NCI-H2107 (cell line): ENCODE data around the gene C2CD4D.
"Not testable (repeated sequence)": the region's sequence is repeated elsewhere in the genome, so short reads cannot be mapped to it uniquely, and the experiment has no call there.

Experiments
- DNase-seq: peaks from one replicate; lab custom pipeline; 2025; lab: John Stamatoyannopoulos, UW

C2CD4D gene

DNA sequence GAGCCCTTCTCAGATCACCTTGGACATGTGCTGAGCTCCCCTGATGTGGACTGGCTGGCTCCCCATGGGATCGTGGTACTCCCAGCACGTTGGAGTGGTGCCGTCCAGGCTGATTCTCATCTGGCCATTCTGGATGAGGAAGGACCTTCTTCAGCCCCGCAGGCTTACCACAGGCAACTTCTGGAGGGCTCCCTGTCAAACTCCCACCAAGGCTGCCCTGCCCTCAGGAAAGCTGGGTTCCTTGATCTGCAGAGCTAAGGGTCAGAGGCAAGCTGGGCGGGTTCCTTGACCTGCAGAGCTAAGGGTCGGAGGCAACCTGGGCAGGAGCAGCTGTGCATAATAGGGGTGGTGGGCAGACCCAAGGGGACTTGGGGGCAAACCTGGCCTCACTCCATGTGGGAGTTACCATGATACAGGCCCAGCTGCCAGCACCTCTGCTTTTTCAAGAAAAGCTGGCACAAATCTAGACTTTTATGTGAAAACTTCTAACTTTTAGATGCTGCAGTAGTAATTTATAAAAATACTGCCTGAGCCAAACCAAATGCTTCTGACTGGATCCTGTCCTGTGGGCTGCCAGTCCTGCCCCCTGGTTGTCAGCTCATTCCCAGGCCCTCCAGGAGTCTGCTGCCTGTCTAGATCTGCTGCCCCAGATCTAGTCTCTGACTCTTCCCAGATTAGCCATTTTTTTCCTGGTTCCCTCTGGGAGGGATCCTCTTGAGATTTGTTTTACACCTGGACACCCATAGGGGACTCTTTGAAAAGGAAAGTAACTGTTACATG, 19.5 kb upstream of the C2CD4D start:
- no peak for DNase-seq

- no peak for DNase-seq
These were observed 18.6 kb upstream of the C2CD4D start for GRCh38 chr1:151858030-151858746.

- DNase-seq = no peak
These were observed 16.3 kb upstream of the C2CD4D start for GRCh38 chr1:151855933-151856332.

- not testable (repeated sequence) for DNase-seq
These were observed 15.9 kb upstream of the C2CD4D start for GRCh38 chr1:151855516-151855915.

DNA sequence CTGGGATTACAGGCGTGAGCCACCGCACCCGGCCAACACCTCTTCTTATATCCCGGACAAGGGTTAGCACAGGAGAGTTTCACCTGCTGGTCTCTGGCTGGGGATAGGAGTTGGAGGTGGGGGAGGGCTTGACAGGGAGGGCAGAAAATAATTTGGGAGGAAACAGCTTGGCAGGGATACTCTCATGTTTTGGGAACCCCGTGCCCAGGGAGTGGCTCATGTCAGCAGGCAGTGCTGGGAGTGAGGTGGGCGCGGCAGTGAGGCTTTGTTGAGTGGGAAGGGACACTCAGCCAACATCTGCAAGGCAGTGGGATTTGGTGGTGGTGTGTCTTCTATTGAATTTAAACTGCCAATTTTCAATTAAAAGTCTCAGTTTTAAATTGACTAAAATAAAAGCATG, 15.0 kb upstream of the C2CD4D start:
- no peak for DNase-seq

DNA sequence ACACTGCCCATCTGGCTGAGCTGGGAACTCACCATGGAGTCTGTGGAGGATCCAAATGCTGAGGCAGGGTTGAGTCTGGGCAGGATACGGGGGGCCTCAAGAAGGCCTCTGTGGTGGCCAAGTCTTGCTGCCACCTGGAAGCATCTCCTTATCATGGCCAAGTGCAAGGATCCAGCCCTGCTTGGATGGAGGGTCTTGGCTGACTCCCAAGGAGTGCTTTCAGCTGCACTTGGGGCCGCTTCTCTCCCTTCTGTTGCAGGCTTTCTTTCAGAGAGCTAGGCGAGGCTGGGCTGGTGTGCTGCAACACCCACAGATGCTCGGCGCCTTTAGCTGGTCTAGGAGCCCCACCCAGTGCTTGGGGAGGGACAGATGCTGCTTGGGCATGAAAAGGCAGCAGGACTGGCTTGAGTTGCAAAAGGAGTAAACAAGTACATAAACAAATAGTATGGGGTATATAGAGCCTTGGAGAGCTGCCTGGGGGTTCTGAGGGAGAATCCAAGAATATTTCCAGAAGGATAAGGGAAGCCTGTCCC, 13.9 kb upstream of the C2CD4D start, which contains the start of gene THEM5:
Gene THEM5 (minus strand): TSS at position 302 of the 533 bp plus-strand sequence. CDS start 147 bp downstream, at position 155.
- DNase-seq = no peak

GRCh38 chr1:151852733-151853132, 13.1 kb upstream of the C2CD4D start:
- DNase-seq = no peak

- no peak for DNase-seq
These were observed 12.3 kb upstream of the C2CD4D start for GRCh38 chr1:151851886-151852285.

DNA sequence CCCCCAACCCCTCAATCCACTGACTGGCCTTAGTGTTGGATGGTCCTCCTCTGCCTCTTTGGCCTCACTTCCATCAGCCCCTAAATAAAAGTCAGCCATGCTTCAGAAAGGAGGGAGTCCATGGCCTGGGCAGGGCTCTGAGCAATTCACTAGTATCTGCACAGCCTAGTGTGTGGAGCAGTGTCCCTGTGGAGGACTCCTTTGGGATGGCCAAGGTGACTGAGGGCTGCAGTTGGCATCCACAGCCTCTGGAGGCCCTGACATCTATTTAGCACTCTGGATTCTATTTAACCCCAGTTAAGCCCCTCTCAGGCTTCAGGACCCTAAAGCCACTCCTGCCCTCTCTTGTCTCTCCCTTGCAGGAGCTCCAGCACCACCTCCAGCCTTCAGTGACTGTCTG, 10.3 kb upstream of the C2CD4D start:
- no peak for DNase-seq

DNA sequence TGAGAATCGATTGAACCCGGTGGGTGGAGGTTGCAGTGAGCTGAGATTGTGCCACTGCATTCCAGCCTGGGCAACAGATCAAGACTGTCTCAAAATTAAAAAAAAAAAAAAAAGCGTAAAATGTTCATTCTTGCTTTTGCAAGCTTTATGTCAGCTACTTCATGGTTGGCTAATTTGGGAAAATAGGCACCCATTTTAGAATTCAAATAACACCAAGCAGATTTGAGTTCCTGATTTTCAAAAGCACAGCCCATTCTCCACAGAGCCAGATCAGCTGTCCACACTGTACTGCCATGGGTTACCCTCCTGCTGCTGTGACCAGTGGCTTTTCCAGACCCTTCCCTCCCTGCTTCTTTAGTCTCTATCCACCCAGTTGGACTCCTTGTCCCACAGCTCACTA, 9.5 kb upstream of the C2CD4D start:
- no peak for DNase-seq

- DNase-seq = no peak
These were observed 8.4 kb upstream of the C2CD4D start for GRCh38 chr1:151847867-151848596.

GRCh38 chr1:151846686-151847237, 7.1 kb upstream of the C2CD4D start:
- DNase-seq = no peak

- DNase-seq = no peak
These were observed 6.5 kb upstream of the C2CD4D start for GRCh38 chr1:151846062-151846568.

DNA sequence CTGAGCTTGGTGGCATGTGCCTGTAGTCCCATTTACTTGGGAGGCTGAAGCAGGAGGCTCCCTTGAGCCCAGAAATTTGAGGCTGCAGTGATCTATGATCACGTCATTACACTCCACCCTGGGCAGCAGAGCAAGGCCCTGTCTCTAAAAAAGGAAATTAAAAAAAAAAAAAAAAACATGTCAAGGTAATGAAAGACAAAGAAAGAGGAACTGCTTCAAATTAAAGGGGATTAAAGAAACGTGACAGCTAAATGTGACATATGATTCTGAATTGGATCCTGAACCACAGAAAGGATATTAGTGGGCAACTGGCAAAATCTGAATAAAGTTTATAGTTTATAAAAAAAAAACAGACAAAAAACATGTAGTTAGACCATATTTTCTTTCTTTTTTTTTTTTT, 3.8 kb upstream of the C2CD4D start:
- no peak for DNase-seq

DNA sequence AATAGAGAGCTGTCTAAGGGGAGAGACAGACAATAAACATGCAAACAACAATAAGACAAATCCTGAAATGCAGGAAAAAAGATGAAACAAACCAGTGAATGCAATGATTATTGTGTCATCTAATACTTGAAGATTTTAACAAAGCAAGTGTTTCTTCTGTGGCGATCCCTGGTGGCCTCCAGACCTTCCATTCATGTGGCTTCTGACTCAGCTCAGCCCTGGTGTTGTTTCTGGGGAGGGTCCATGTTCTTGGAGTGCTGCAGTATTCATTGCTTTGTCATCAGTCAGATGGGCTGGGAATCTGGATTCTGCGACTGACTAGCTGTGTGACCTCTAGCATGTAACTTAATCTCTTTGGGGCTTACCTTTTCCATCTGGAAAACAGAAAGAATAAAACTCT, 1.5 kb upstream of the C2CD4D start:
- DNase-seq = no peak

- DNase-seq = no peak
These were observed 801 bp upstream of the C2CD4D start for GRCh38 chr1:151840421-151840820.

GRCh38 chr1:151839082-151839412, 573 bp downstream of the C2CD4D start:
- no peak for DNase-seq

GRCh38 chr1:151838222-151839081, 1.2 kb downstream of the C2CD4D start:
- no peak for DNase-seq

- DNase-seq = no peak
These were observed 1.8 kb downstream of the C2CD4D start for GRCh38 chr1:151837884-151838221.

DNA sequence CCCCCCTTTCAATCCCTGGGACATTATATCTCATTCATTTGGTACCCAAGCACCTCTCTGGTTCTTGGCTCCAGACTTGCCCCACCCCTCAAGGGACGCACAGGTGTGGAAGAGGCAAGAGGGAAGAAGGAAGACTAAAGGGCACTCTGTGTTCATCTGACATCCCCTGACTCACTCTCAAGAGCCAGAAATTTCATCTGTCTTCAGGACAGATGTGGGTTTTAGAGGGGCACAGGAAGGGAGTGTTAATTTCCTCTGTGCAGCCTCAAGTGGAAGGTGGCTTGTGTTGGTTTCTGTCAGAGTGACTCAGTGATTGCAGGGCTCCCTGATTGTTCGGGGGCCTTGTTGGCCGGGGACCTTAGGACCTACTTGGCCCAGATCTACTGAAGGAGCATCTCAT, 2.4 kb downstream of the C2CD4D start:
- DNase-seq = no peak

DNA sequence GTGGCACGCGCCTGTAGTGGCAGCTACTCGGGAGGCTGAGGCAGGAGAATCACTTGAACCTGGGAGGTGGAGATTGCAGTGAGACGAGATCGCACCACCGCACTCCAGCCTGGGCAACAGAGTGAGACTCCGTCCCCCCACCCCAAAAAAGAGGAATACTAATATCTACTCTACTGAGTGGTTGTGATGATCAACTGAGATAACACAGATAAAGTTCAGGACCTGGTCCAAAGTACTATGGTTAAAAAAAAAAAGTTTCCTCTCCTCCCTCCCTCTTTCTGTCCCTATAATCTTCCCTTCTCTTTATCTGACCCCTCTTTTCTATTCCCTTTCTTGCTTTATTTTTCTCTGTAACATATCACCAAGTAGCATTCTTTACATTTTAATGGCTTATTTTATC, 4.0 kb downstream of the C2CD4D start:
- DNase-seq = no peak
